ENCODE data around the gene AQP2. TPM values are rescaled to one million over a fixed set of nuclear protein-coding genes. Genes with fewer than 3 reads are reported as not detected.

The AQP2 gene
- total RNA-seq, 1 experiment from 2014 or later = 0.36 TPM

GRCh38 chr12:49971141-49971540 lies 20.6 kb downstream of the AQP2 start:
- Histone ChIP-seq H3K36me3 (ENCODE audit: control insufficient read depth, insufficient read depth, low read length) (no peaks in the 10 kb centered on the region), H3K27me3 (ENCODE audit: control insufficient read depth, insufficient read depth, low read length) (no peaks in the 10 kb centered on the region), H3K9me3 (ENCODE audit: control insufficient read depth, insufficient read depth, low read depth, low read length) (no peaks in the 10 kb centered on the region), H3K27ac (ENCODE audit: low read length) (no peak overlapping the region), H3K4me1 (ENCODE audit: control insufficient read depth, insufficient read depth, low read length) (peaks cover 20% of the 10 kb centered on the region; the same call in 1 of the 2 replicates), H3K4me3 (ENCODE audit: low read depth in 2 of 2, low read length in 2 of 2) (no peak overlapping the region)
- no TSS peak for BruUV-seq (replicated peaks)
- DNase-seq (ENCODE audit: low read depth, low spot score) (no peak), ATAC-seq (no peak)
- in situ Hi-C loops (cut with HindIII; ENCODE audit: low pct_unique_long_range_greater_than_20kb, low sequenced_read_pairs) (no loop called here), intact Hi-C loops (cut with micrococcal nuclease; ENCODE audit: unreplicated experiment) (no loop called here)
- TF ChIP-seq TCF7L2 (IDR thresholded peaks at IDR 0.05; ENCODE audit: low read depth, low read length) (no peak), SIN3A (IDR thresholded peaks at IDR 0.05; ENCODE audit: borderline replicate concordance, insufficient read depth, low read depth, low read length) (no peak), POLR2AphosphoS5 (IDR thresholded peaks at IDR 0.05; ENCODE audit: low read depth, low read length) (no peak), CTCF (IDR thresholded peaks at IDR 0.05) (no peak), REST (IDR thresholded peaks at IDR 0.05; ENCODE audit: insufficient read depth in 1 of 2, low read depth in 2 of 2, low read length in 1 of 2) (no peak)
- ChIA-PET CTCF (no interaction called here), POLR2A (interaction anchor here (0.7 kb wide), 1 partner anchor 91 kb away, joined by 3 read pairs; no protein-coding TSS in a partner anchor)

GRCh38 chr12:49972129-49972528 lies 21.6 kb downstream of the AQP2 start:
- no peak for ATAC-seq
- POLR2A ChIA-PET = no interaction called here
- Histone ChIP-seq H3K9me3 (ENCODE audit: control insufficient read depth, insufficient read depth, low read depth, low read length) (no peaks in the 10 kb centered on the region), H3K4me3 (ENCODE audit: low read depth in 2 of 2, low read length in 2 of 2) (no peak overlapping the region), H3K4me1 (ENCODE audit: control insufficient read depth, insufficient read depth, low read length) (peaks cover 20% of the 10 kb centered on the region; the same call in 1 of the 2 replicates), H3K36me3 (ENCODE audit: control insufficient read depth, insufficient read depth, low read length) (no peaks in the 10 kb centered on the region), H3K27ac (ENCODE audit: low read length) (no peak overlapping the region; the same call in 1 of the 2 replicates), H3K27me3 (ENCODE audit: control insufficient read depth, insufficient read depth, low read length) (no peaks in the 10 kb centered on the region)
- intact Hi-C loops (cut with micrococcal nuclease; ENCODE audit: unreplicated experiment) = no loop called here
- no TSS peak for BruUV-seq (replicated peaks)
- DNase-seq (ENCODE audit: low read depth, low spot score) = no peak
- CTCF ChIA-PET = interaction anchor here (1.4 kb wide), 1 partner anchor 98 kb away, joined by 3 read pairs; no protein-coding TSS in a partner anchor
- TF ChIP-seq CTCF (IDR thresholded peaks at IDR 0.05) = no peak
- no peak for TF ChIP-seq SIN3A (IDR thresholded peaks at IDR 0.05; ENCODE audit: borderline replicate concordance, insufficient read depth, low read depth, low read length)
- no peak for TF ChIP-seq REST (IDR thresholded peaks at IDR 0.05; ENCODE audit: insufficient read depth in 1 of 2, low read depth in 2 of 2, low read length in 1 of 2)
- no peak for TF ChIP-seq POLR2AphosphoS5 (IDR thresholded peaks at IDR 0.05; ENCODE audit: low read depth, low read length)
- TF ChIP-seq TCF7L2 (IDR thresholded peaks at IDR 0.05; ENCODE audit: low read depth, low read length) = no peak
- in situ Hi-C loops (cut with HindIII; ENCODE audit: low pct_unique_long_range_greater_than_20kb, low sequenced_read_pairs) = no loop called here

Measured in Panc1 (cell line).